H9 (cell line): ENCODE data around the gene NUDT16L1. TPM values are rescaled to one million over a fixed set of nuclear protein-coding genes. Genes with fewer than 3 reads are reported as not detected.

Experiments used
- DNase-seq: peaks from one replicate; pipeline ENCODE4 v3.0.0-alpha.2; 2017
- H2AFZ ChIP-seq: one replicate; pipeline ENCODE4 v1.6.1; 2013; ENCODE audit warnings: mild to moderate bottlenecking, low read length, control low read depth, moderate library complexity
- H2AK5ac ChIP-seq: 2 replicates; pipeline ENCODE4 v1.6.1; 2013; ENCODE audit warnings: low read length, control low read depth, mixed read lengths; ENCODE audit not compliant: insufficient read length
- H2BK120ac ChIP-seq: one replicate; pipeline ENCODE4 v1.6.1; 2013; ENCODE audit warnings: low read depth, mild to moderate bottlenecking, low read length, control low read depth, inconsistent platforms; ENCODE audit not compliant: poor library complexity, severe bottlenecking
- H2BK12ac ChIP-seq: 2 replicates; pipeline ENCODE4 v1.6.1; 2013; ENCODE audit warnings: low read length, control low read depth, mixed read lengths, low read depth; ENCODE audit not compliant: insufficient read length
- H2BK15ac ChIP-seq: 2 replicates; pipeline ENCODE4 v1.6.1; 2013; ENCODE audit warnings: low read depth, low read length, control low read depth
- H2BK20ac ChIP-seq: one replicate; pipeline ENCODE4 v1.6.1; 2013; ENCODE audit warnings: low read depth, mild to moderate bottlenecking, low read length, control low read depth, inconsistent platforms; ENCODE audit not compliant: poor library complexity, severe bottlenecking
- H2BK5ac ChIP-seq: 2 replicates; pipeline ENCODE4 v1.6.1; 2013; ENCODE audit warnings: low read length, control low read depth, mixed read lengths; ENCODE audit not compliant: insufficient read length
- H3K14ac ChIP-seq: 2 replicates; pipeline ENCODE4 v1.6.1; 2013; ENCODE audit warnings: low read length, control low read depth; ENCODE audit not compliant: insufficient read depth
- H3K18ac ChIP-seq: 2 replicates; pipeline ENCODE4 v1.6.1; 2013; ENCODE audit warnings: low read depth, mild to moderate bottlenecking, mixed read lengths, low read length, control low read depth; ENCODE audit not compliant: insufficient read length
- H3K23ac ChIP-seq: 2 replicates; pipeline ENCODE4 v1.6.1; 2013; ENCODE audit warnings: low read length, control low read depth, mixed read lengths, low read depth; ENCODE audit not compliant: insufficient read length
- H3K23me2 ChIP-seq: 2 replicates; pipeline ENCODE4 v1.6.1; 2013; ENCODE audit warnings: low read depth, mild to moderate bottlenecking, mixed read lengths, low read length, control low read depth; ENCODE audit not compliant: insufficient read length, poor library complexity, severe bottlenecking
- H3K27ac ChIP-seq: 2 replicates; pipeline ENCODE4 v1.5.1; 2013; ENCODE audit warnings: low read length, control low read depth, mixed read lengths, low read depth; ENCODE audit not compliant: insufficient read length
- H3K27me3 ChIP-seq: 2 replicates; pipeline ENCODE4 v1.6.1; 2013; ENCODE audit warnings: low read length, control low read depth, inconsistent platforms; ENCODE audit not compliant: insufficient read depth
- H3K4ac ChIP-seq: 2 replicates; pipeline ENCODE4 v1.6.1; 2013; ENCODE audit warnings: low read depth, mild to moderate bottlenecking, control low read depth, inconsistent platforms, low read length, moderate library complexity
- H3K4me1 ChIP-seq: 2 replicates; pipeline ENCODE4 v1.6.1; 2013; ENCODE audit warnings: low read length, control low read depth, inconsistent platforms; ENCODE audit not compliant: insufficient read depth
- H3K4me2 ChIP-seq: 2 replicates; pipeline ENCODE4 v1.6.1; 2013; ENCODE audit warnings: low read length, control low read depth, mixed read lengths; ENCODE audit not compliant: insufficient read length, insufficient read depth
- H3K56ac ChIP-seq: 2 replicates; pipeline ENCODE4 v1.6.1; 2013; ENCODE audit warnings: low read depth, mild to moderate bottlenecking, mixed read lengths, low read length, control low read depth; ENCODE audit not compliant: insufficient read length
- H3K79me1 ChIP-seq: 2 replicates; pipeline ENCODE4 v1.6.1; 2013; ENCODE audit warnings: low read depth, mild to moderate bottlenecking, moderate library complexity, low read length, control low read depth, inconsistent platforms; ENCODE audit not compliant: insufficient read depth, poor library complexity, severe bottlenecking
- H3K79me2 ChIP-seq: 2 replicates; pipeline ENCODE4 v1.6.1; 2013; ENCODE audit warnings: low read length, control low read depth, inconsistent platforms; ENCODE audit not compliant: insufficient read depth
- H3K9ac ChIP-seq: 2 replicates; pipeline ENCODE4 v1.6.1; 2013; ENCODE audit warnings: low read length, control low read depth, mixed read lengths; ENCODE audit not compliant: insufficient read length; ENCODE audit errors: extremely low read depth
- H3K9me3 ChIP-seq: one replicate; pipeline ENCODE4 v1.6.1; 2013; ENCODE audit warnings: low read depth, low read length, inconsistent platforms; ENCODE audit not compliant: control insufficient read depth
- H3T11ph ChIP-seq: one replicate; pipeline ENCODE4 v1.6.1; 2013; ENCODE audit warnings: mild to moderate bottlenecking, low read length, control low read depth, inconsistent platforms
- H4K20me1 ChIP-seq: one replicate; pipeline ENCODE4 v1.6.1; 2013; ENCODE audit not compliant: control insufficient read depth, insufficient read length, insufficient read depth
- H4K5ac ChIP-seq: 2 replicates; pipeline ENCODE4 v1.6.1; 2013; ENCODE audit warnings: low read depth, mild to moderate bottlenecking, mixed read lengths, low read length, control low read depth; ENCODE audit not compliant: insufficient read length
- H4K8ac ChIP-seq: replicated peaks from 2 replicates; pipeline ENCODE4 v1.6.1; 2013; ENCODE audit warnings: low read length, control low read depth, mixed read lengths, low read depth; ENCODE audit not compliant: insufficient read length
- H4K91ac ChIP-seq: 2 replicates; pipeline ENCODE4 v1.6.1; 2013; ENCODE audit warnings: low read depth, mild to moderate bottlenecking, moderate library complexity, mixed read lengths, low read length, control low read depth; ENCODE audit not compliant: insufficient read length
- H3K27ac Mint-ChIP-seq, 3 experiments: 2 replicates in 2 of 3; 3 replicates in 1 of 3; pipeline ENCODE4 v1.8.0; 2020 to 2021; ENCODE audit warnings: mixed read lengths in 3 of 3, mild to moderate bottlenecking in 1 of 3, moderate library complexity in 1 of 3
- H3K27me3 Mint-ChIP-seq: 2 replicates; pipeline ENCODE4 v1.8.0; 2021; ENCODE audit warnings: low read depth, mild to moderate bottlenecking, moderate library complexity, mixed read lengths
- H3K36me3 Mint-ChIP-seq, 3 experiments: 2 replicates in 2 of 3; 3 replicates in 1 of 3; pipeline ENCODE4 v1.8.0; 2020 to 2021; ENCODE audit warnings: low read depth in 3 of 3, mixed read lengths in 3 of 3; ENCODE audit not compliant: insufficient read depth in 1 of 3
- H3K4me1 Mint-ChIP-seq, 2 experiments: 2 replicates each; pipeline ENCODE4 v1.8.0; 2020; ENCODE audit warnings: mixed read lengths in 2 of 2
- H3K4me3 Mint-ChIP-seq, 2 experiments: 2 replicates in 1 of 2; 3 replicates in 1 of 2; pipeline ENCODE4 v1.8.0; 2020 to 2021; ENCODE audit warnings: mild to moderate bottlenecking in 2 of 2, mixed read lengths in 2 of 2, moderate library complexity in 1 of 2
- H3K9me3 Mint-ChIP-seq, 2 experiments: 2 replicates in 1 of 2; 3 replicates in 1 of 2; pipeline ENCODE4 v1.8.0; 2020; ENCODE audit warnings: mild to moderate bottlenecking in 2 of 2, mixed read lengths in 2 of 2, moderate library complexity in 1 of 2
- CTCF ChIP-seq: fragments of 200-600 bp; sonication (generic); conservative IDR thresholded peaks from 3 replicates; pipeline ENCODE4 v1.8.0; 2021; ENCODE audit warnings: antibody characterized with exemption, mild to moderate bottlenecking
- WGBS: extraction: QIAGEN DNeasy Blood & Tissue Kit; methylation state at CpG from one replicate; pipeline ENCODE4 v1.1.7; 2013; ENCODE audit warnings: missing lambda C conversion rate, low lambda C conversion rate, mixed read lengths; ENCODE audit not compliant: insufficient read length; ENCODE audit errors: extremely low coverage; 5-methylcytosine and 5-hydroxymethylcytosine counted together
- total RNA-seq: library from RNA; stranded (reverse); gene quantifications from 2 replicates; pipeline ENCODE4 v1.2.1, GENCODE V29; 2021

The NUDT16L1 gene
- total RNA-seq, 1 experiment from 2014 or later: 49.4 TPM

- Histone ChIP-seq H3K14ac (no peak overlapping the region), H2AFZ (no peak overlapping the region), H3K9ac (no peak overlapping the region), H3K27me3 (no peaks in the 10 kb centered on the region), H3K79me2 (no peaks in the 10 kb centered on the region), H3K27ac (no peak overlapping the region), H3K23me2 (no peaks in the 10 kb centered on the region), H4K91ac (no peak overlapping the region), H4K20me1 (no peaks in the 10 kb centered on the region), H4K8ac (no peak overlapping the region), H3K4ac (no peak overlapping the region), H2AK5ac (no peak overlapping the region), H3K4me2 (no peak overlapping the region), H2BK120ac (no peak overlapping the region), H2BK15ac (no peak overlapping the region), H2BK20ac (no peak overlapping the region), H3K56ac (no peak overlapping the region), H3K18ac (no peak overlapping the region), H3T11ph (no peak overlapping the region), H3K4me1 (no peaks in the 10 kb centered on the region), H4K5ac (no peak overlapping the region), H3K23ac (no peak overlapping the region), H2BK12ac (no peak overlapping the region), H3K79me1 (no peaks in the 10 kb centered on the region), H3K9me3 (no peaks in the 10 kb centered on the region), H2BK5ac (no peak overlapping the region)
- TF ChIP-seq CTCF: no peak
- H3K4me3 Mint-ChIP-seq: no peak overlapping the region
- no peaks in the 10 kb centered on the region for H3K27me3 Mint-ChIP-seq
- DNase-seq: no peak
- H3K9me3 Mint-ChIP-seq: no peaks in the 10 kb centered on the region
- no CpG with 5 or more reads among the region's 7 CpGs for WGBS
- H3K4me1 Mint-ChIP-seq: no peaks in the 10 kb centered on the region
- H3K27ac Mint-ChIP-seq: peak overlapping the region; percentile 6 to 50 (median 32); a peak in 4 of 7 replicates
- H3K36me3 Mint-ChIP-seq: peaks cover 11 to 54% (median 48%) of the 10 kb centered on the region in 3 experiments; a peak in 5 of 7 replicates
Observed at GRCh38 chr16:4706871-4707270, 13.5 kb downstream of the NUDT16L1 start.
